K562 (cell line): ENCODE data around the gene KCND3. TPM values are rescaled to one million over a fixed set of nuclear protein-coding genes. Genes with fewer than 3 reads are reported as not detected.

ENCODE experiments used
- ATAC-seq: fragments of 200-7000 bp; cut with Tn5 transposase; 3 replicates; pipeline ENCODE4 v1.9.1; 2020; ENCODE audit warnings: moderate library complexity
- BruUV-seq: library from RNA; stranded (reverse); fragments of 400-500 nt; replicated peaks from 2 replicates; lab custom pipeline; 2021; lab: Mats Ljungman, UMichigan
- CTCF ChIA-PET: fragments of 300-600 bp; formaldehyde crosslinking; extraction: SDS; loops from one replicate; lab custom pipeline; 2021; ENCODE audit warnings: low intra/inter-chr PET ratio; lab: Yijun Ruan, JAX
- POLR2A ChIA-PET: fragments of 300-600, 350-650 bp; sonication (Branson Sonifier 250); formaldehyde crosslinking; extraction: SDS; loops from one replicate; lab custom pipeline; 2021; ENCODE audit warnings: antibody characterized with exemption, inconsistent platforms; lab: Yijun Ruan, JAX
- DNase-seq, 4 experiments: peaks; one replicate each; pipeline versions ENCODE4 v3.0.0 to v3.0.0-alpha.2; 2011 to 2018; ENCODE audit warnings: low spot score in 3 of 4, mixed read lengths in 3 of 4; ENCODE audit errors: extremely low read depth in 1 of 4
- FAIRE-seq: peaks from 2 replicates; lab custom pipeline; 2011; peaks lifted over from hg19 to GRCh38; lab: Jason Lieb, UNC
- H2AFZ ChIP-seq: 2 replicates; pipeline ENCODE4 v1.6.0; 2011; ENCODE audit warnings: low read depth, low read length, control low read depth, inconsistent platforms
- H3K27ac ChIP-seq: fragments of 200-600 bp; 3 replicates; pipeline ENCODE4 v1.8.0; 2011; ENCODE audit warnings: low read depth, mild to moderate bottlenecking, control low read depth, inconsistent platforms, low read length, moderate library complexity, mixed read lengths; ENCODE audit errors: extremely low read depth
- H3K27me3 ChIP-seq, 2 experiments: fragments of 300-600 bp in 1 of 2; 2 replicates in 1 of 2; 3 replicates in 1 of 2; pipeline versions ENCODE4 v1.6.0 to v1.8.0; 2011; ENCODE audit warnings: inconsistent platforms in 2 of 2, low read length in 2 of 2, mild to moderate bottlenecking in 1 of 2, mixed read lengths in 1 of 2, moderate library complexity in 1 of 2; ENCODE audit not compliant: control insufficient read depth in 2 of 2, insufficient read depth in 2 of 2
- H3K36me3 ChIP-seq: fragments of 300-600 bp; 3 replicates; pipeline ENCODE4 v1.8.0; 2011; ENCODE audit warnings: mild to moderate bottlenecking, low read length, inconsistent platforms; ENCODE audit not compliant: control insufficient read depth, insufficient read depth
- H3K4me1 ChIP-seq, 2 experiments: fragments of 200-600 bp in 1 of 2; replicated peaks in 1 of 2; 2 replicates in 1 of 2; 3 replicates in 1 of 2; pipeline versions ENCODE4 v1.5.1 to v1.8.0; 2011; ENCODE audit warnings: inconsistent platforms in 2 of 2, low read length in 2 of 2, mild to moderate bottlenecking in 1 of 2, mixed read lengths in 1 of 2, moderate library complexity in 1 of 2; ENCODE audit not compliant: control insufficient read depth in 2 of 2, insufficient read depth in 2 of 2
- H3K4me2 ChIP-seq: 2 replicates; pipeline ENCODE4 v1.6.1; 2011; ENCODE audit warnings: low read length, control low read depth, inconsistent platforms, mixed read lengths; ENCODE audit not compliant: insufficient read depth
- H3K4me3 ChIP-seq: fragments of 200-600 bp; sonication (generic), shearing (Covaris generic); 2 replicates; pipeline ENCODE4 v1.5.1; 2016; ENCODE audit warnings: control low read depth, inconsistent platforms
- H3K79me2 ChIP-seq: fragments of 200-600 bp; 3 replicates; pipeline ENCODE4 v1.8.0; 2011; ENCODE audit warnings: low read length, inconsistent platforms; ENCODE audit not compliant: control insufficient read depth, insufficient read depth
- H3K9ac ChIP-seq, 2 experiments: 2 replicates each; pipeline versions ENCODE4 v1.6.0 to v1.6.1; 2011; ENCODE audit warnings: low read depth in 2 of 2, low read length in 2 of 2, control low read depth in 1 of 2, inconsistent platforms in 1 of 2, mild to moderate bottlenecking in 1 of 2, mixed read lengths in 1 of 2; ENCODE audit not compliant: insufficient read depth in 1 of 2
- H3K9me1 ChIP-seq: one replicate; pipeline ENCODE4 v1.6.0; 2011; ENCODE audit warnings: inconsistent platforms, mild to moderate bottlenecking, low read length, moderate library complexity; ENCODE audit not compliant: control insufficient read depth, insufficient read depth
- H3K9me3 ChIP-seq: replicated peaks from 2 replicates; pipeline ENCODE4 v1.5.1; 2011; ENCODE audit warnings: low read depth, low read length, inconsistent platforms; ENCODE audit not compliant: control insufficient read depth, insufficient read depth
- H4K20me1 ChIP-seq: replicated peaks from 2 replicates; pipeline ENCODE4 v1.6.1; 2011; ENCODE audit warnings: low read length, inconsistent platforms, mixed read lengths; ENCODE audit not compliant: control insufficient read depth, insufficient read depth
- GTF2E2 ChIP-seq: fragments of 200-800 bp; sonication (Bioruptor generic); IDR thresholded peaks from 2 replicates; pipeline ENCODE4 v1.6.1; 2016; ENCODE audit warnings: missing genetic modification characterization, missing compliant biosample characterization
- HEY1 ChIP-seq: fragments of 250-450 bp; sonication (Bioruptor Pico); IDR thresholded peaks from 2 replicates; pipeline ENCODE4 v1.5.0; 2020; ENCODE audit warnings: mild to moderate bottlenecking, moderate library complexity, borderline replicate concordance
- HNRNPL ChIP-seq: fragments of 200-400 bp; formaldehyde crosslinking; IDR thresholded peaks from 2 replicates; pipeline ENCODE4 v1.6.1; 2017; ENCODE audit warnings: low read depth, mild to moderate bottlenecking, low read length
- JUN ChIP-seq, 2 experiments: sonication (generic) in 1 of 2; formaldehyde crosslinking in 1 of 2; IDR thresholded peaks; 2 replicates each; pipeline versions ENCODE4 v1.6.1 to v1.8.0; 2012 to 2022; ENCODE audit warnings: borderline replicate concordance in 2 of 2, mild to moderate bottlenecking in 2 of 2, improper control_type of control experiment in 1 of 2, low read depth in 1 of 2, low read length in 1 of 2, missing genetic modification reagents in 1 of 2
- MCM2 ChIP-seq: fragments of 450-650 bp; IDR thresholded peaks from 2 replicates; pipeline ENCODE4 v1.6.1; 2017; ENCODE audit warnings: low read depth, mild to moderate bottlenecking
- MLLT1 ChIP-seq, 2 experiments: fragments of 450-650 bp; IDR thresholded peaks; 2 replicates each; pipeline ENCODE4 v1.6.1; 2016
- NUFIP1 ChIP-seq: fragments of 450-650 bp; IDR thresholded peaks from 2 replicates; pipeline ENCODE4 v1.6.1; 2018; ENCODE audit not compliant: partially characterized antibody
- PKNOX1 ChIP-seq: fragments of 450-650 bp; IDR thresholded peaks from 2 replicates; pipeline ENCODE4 v1.6.1; 2016
- RBM25 ChIP-seq: fragments of 200-400 bp; formaldehyde crosslinking; IDR thresholded peaks from 2 replicates; pipeline ENCODE4 v1.6.1; 2018; ENCODE audit warnings: low read length, low read depth, moderate library complexity; ENCODE audit not compliant: severe bottlenecking
- SPI1 ChIP-seq: IDR thresholded peaks from 2 replicates; pipeline ENCODE4 v1.6.1; 2011; ENCODE audit warnings: low read depth, low read length, control low read depth, borderline replicate concordance
- in situ Hi-C: fragments of 300-500 bp; cut with MboI; formaldehyde crosslinking; loops from 4 replicates; pipeline ENCODE4 v1.15.0; 2018; ENCODE audit warnings: inconsistent platforms, mixed read lengths
- intact Hi-C: fragments of 100-400 bp; cut with micrococcal nuclease; formaldehyde crosslinking; loops from 2 replicates; pipeline ENCODE4 v1.14.2; 2022
- polyA plus RNA-seq, 8 experiments: library from polyadenylated mRNA; depleted of rRNA in 4 of 8; stranded (reverse) in 5 of 8; unstranded in 3 of 8; fragments of >200 nt; fragmentation: Nextera tagmentation in 2 of 8; fragmentation: Illumina TruSeq in 1 of 8; extraction: Ambion mirVana in 2 of 8; extraction: Trizol in 1 of 8; gene quantifications; 2 replicates each; pipeline versions ENCODE4 v1.2.1 to v1.2.3, GENCODE V29; 2011 to 2014; ENCODE audit warnings: inconsistent platforms in 1 of 8, missing spikeins in 1 of 8
- total RNA-seq, 7 experiments: library from RNA; depleted of rRNA in 6 of 7; stranded (reverse); fragments of >200 nt in 6 of 7; fragmentation: Illumina TruSeq in 2 of 7; extraction: Trizol in 2 of 7; gene quantifications; 2 replicates each; pipeline versions ENCODE4 v1.2.1 to v1.2.3, GENCODE V29; 2011 to 2021; ENCODE audit warnings: low replicate concordance in 1 of 7

Gene KCND3
- total and polyA plus RNA-seq, 9 of the 15 experiments (the other 6 are each of a cell fraction or from before 2014, with no cell fraction given): not detected

- Histone ChIP-seq H3K4me2 (no peak overlapping the region), H3K27ac (no peak overlapping the region), H3K36me3 (no peaks in the 10 kb centered on the region), H3K9me1 (no peaks in the 10 kb centered on the region), H3K4me1 (no peaks in the 10 kb centered on the region), H3K9ac (no peak overlapping the region), H3K79me2 (no peaks in the 10 kb centered on the region), H2AFZ (no peak overlapping the region), H3K4me3 (no peak overlapping the region), H3K27me3 (peaks cover 1 to 23% of the 10 kb centered on the region in 2 experiments; a peak in 3 of 5 replicates), H3K9me3 (no peaks in the 10 kb centered on the region), H4K20me1 (no peaks in the 10 kb centered on the region)
- ChIA-PET CTCF (no interaction called here), POLR2A (interaction anchor here (0.6 to 1.4 kb wide), 2 partner anchors 11 to 757 kb away, joined by 3 to 6 read pairs; no protein-coding TSS in a partner anchor)
- ATAC-seq (no peak), FAIRE-seq (no peak), DNase-seq (no peak)
- in situ Hi-C loops (no loop called here), intact Hi-C loops (no loop called here)
- TF ChIP-seq GTF2E2 (tag) (no peak), PKNOX1 (peak; percentile 42; the same call in 1 of the 2 replicates), SPI1 (peak; percentile 74), JUN (IDR thresholded peaks at IDR 0.05; ENCODE audit: borderline replicate concordance, low read depth, low read length) (no peak), JUN (CRISPR knock-in tag; IDR thresholded peaks at IDR 0.05; ENCODE audit: borderline replicate concordance) (no peak), HEY1 (CRISPR knock-in tag) (no peak), MCM2 (no peak), RBM25 (peak; percentile 44), MLLT1 (IDR thresholded peaks at IDR 0.05) (no peak), HNRNPL (no peak), NUFIP1 (no peak)
- no TSS peak for BruUV-seq
These were observed 8.9 kb upstream of the KCND3 start for GRCh38 chr1:111998332-111998731.
